ENCODE results near the gene SLC39A6. TPM values are rescaled to one million over a fixed set of nuclear protein-coding genes. Genes with fewer than 3 reads are reported as not detected.

Gene SLC39A6
- total RNA-seq, 4 donors from 2014 or later, result 15.4 to 55.2 (median 43.6) TPM

DNA sequence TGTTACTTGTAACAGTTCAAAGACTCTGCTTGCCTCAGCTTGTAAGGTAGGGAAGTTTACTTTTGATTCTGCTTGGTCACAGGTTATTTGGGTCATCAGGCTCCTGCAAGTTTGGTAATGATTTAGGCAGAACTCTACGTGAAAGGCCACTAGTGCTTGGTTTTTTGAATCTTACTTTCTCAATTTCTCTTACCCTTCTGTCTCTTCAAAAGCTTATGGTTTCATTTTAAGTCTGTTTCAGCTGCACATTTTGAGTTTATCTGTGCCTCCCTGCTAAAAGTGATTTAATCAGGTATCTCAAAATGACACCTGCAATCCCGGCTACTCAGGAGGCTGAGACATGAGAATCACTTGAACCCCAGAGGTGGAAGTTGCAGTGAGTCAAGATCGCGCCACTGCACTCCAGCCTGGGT is 31.8 kb upstream of the SLC39A6 start:
- Histone ChIP-seq H3K36me3 (peaks cover 0 to 99% (median 24%) of the 10 kb centered on the region in 3 donors), H3K4me1 (peaks cover 0 to 4% (median 0%) of the 10 kb centered on the region in 3 donors), H3K4me3 (no peak overlapping the region), H3K9me3 (no peaks in the 10 kb centered on the region), H3K27me3 (no peaks in the 10 kb centered on the region), H3K27ac (peak overlapping the region in 1 of 4 donors; percentile 33)
- TF ChIP-seq, protein P1, sequence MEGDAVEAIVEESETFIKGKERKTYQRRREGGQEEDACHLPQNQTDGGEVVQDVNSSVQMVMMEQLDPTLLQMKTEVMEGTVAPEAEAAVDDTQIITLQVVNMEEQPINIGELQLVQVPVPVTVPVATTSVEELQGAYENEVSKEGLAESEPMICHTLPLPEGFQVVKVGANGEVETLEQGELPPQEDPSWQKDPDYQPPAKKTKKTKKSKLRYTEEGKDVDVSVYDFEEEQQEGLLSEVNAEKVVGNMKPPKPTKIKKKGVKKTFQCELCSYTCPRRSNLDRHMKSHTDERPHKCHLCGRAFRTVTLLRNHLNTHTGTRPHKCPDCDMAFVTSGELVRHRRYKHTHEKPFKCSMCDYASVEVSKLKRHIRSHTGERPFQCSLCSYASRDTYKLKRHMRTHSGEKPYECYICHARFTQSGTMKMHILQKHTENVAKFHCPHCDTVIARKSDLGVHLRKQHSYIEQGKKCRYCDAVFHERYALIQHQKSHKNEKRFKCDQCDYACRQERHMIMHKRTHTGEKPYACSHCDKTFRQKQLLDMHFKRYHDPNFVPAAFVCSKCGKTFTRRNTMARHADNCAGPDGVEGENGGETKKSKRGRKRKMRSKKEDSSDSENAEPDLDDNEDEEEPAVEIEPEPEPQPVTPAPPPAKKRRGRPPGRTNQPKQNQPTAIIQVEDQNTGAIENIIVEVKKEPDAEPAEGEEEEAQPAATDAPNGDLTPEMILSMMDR (IDR thresholded peaks at IDR 0.05), result no peak
- no peak for TF ChIP-seq POLR2A (IDR thresholded peaks at IDR 0.05)
- intact Hi-C loops (cut with DNase I), result no loop called here
- WGBS, 2 donors, result 47 to 69% methylated on average over 3 to 4 of the region's 4 CpGs
- no peak for DNase-seq

DNA sequence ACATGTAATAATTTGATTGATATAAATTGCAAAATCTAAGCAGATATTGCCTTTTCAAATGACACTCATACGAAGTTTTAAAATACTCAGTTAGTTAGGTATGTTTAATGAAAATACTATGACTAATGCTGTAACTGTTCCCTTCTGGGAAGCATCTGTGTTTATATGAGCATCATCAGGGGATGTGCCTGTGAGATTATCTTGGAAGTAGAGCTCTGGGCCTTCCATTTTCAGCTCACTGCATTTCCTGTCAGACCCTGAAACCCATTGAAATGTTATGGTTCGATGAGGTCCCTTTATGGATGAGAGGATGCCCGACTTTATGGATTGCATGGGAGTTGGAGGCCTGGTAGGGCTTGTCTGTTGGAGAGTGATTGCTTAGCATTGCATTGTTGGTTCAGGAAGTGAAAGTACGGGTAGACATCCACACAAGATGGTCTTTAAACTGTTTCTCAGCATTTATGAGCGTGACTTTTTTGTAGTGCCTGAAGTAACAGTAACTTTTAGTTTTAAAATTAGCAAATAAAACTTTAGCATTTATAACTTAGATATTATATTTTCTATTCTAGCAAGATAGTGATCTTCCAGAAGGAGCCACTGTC is 29.2 kb upstream of the SLC39A6 start:
- TF ChIP-seq, protein P1 (IDR thresholded peaks at IDR 0.05), result no peak
- peaks cover 0 to 4% (median 0%) of the 10 kb centered on the region in 3 donors for H3K4me1 ChIP-seq
- H3K4me3 ChIP-seq, result no peak overlapping the region
- DNase-seq, result no peak
- H3K36me3 ChIP-seq, result peaks cover 0 to 99% (median 9%) of the 10 kb centered on the region in 3 donors
- no peaks in the 10 kb centered on the region for H3K27me3 ChIP-seq
- intact Hi-C loops (cut with DNase I), result no loop called here
- WGBS, 2 donors, result 78% methylated on average over 5 of the region's 5 CpGs
- no peak overlapping the region for H3K27ac ChIP-seq
- no peaks in the 10 kb centered on the region for H3K9me3 ChIP-seq

DNA sequence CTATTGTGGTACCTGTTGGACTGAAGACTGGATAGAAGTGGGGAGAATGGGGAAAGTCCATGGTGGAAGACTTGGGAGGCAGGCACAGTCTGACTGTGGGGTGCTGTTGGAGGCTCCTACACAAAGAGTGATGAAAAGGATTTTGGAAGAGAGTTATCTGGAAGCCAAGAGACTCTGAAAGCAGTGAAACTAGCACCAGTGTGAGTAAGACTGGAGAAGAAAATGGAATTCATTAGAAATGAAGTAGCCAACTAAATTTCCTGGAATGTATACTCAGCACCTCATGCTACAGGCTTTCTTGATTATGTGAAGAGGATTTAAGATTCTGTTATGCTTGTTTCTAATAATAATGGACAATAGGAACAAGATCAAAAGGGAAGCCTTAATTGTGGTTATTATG is 28.3 kb upstream of the SLC39A6 start:
- H3K9me3 ChIP-seq, result no peaks in the 10 kb centered on the region
- no peak for DNase-seq
- peaks cover 0 to 4% (median 0%) of the 10 kb centered on the region in 3 donors for H3K4me1 ChIP-seq
- H3K27ac ChIP-seq, result no peak overlapping the region
- H3K27me3 ChIP-seq, result no peaks in the 10 kb centered on the region
- intact Hi-C loops (cut with DNase I), result no loop called here
- no peak overlapping the region for H3K4me3 ChIP-seq
- H3K36me3 ChIP-seq, result peaks cover 0 to 99% (median 10%) of the 10 kb centered on the region in 3 donors
- TF ChIP-seq POLR2A (IDR thresholded peaks at IDR 0.05), result no peak
- TF ChIP-seq, protein P1 (IDR thresholded peaks at IDR 0.05), result no peak

DNA sequence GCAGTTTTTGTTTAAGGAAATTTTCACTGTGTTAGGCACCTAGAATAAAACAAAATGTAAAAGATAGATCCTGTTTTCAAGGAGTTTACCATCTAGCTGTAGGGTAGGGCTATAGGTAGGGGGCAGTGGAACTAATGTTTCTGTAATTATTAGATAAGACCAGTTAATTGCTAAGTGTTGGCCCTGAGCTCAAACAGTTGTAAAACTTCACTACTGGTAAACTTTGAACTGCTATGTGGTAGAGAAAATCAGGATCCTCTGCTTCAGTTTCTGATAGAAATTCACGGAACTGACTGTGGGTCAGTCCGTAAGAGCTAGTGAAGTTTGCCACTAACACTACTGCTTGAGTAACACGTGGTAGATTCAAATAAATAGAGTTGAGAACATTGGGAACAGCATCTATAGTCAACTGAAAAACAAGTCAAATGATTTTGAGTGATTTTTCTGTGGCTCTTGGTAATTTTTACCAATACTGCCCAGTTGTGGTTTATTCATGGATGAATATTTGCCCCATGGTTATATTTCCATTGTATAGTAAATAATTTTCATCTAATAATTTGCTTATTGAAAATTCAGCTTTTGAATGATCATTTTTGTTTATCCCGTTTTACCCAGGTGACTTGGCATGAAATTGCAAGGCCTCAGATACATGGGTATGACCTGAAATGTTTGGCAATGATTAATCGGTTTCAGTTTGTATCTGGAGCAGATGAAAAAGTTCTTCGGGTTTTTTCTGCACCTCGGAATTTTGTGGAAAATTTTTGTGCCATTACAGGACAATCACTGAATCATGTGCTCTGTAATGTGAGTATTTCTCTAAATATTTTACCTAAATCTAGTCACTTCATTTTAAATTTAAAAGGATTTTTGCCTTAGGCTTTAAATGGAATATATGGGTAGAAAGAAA is 27.0 kb upstream of the SLC39A6 start:
- Histone ChIP-seq H3K27ac (no peak overlapping the region), H3K36me3 (peaks cover 0 to 99% (median 13%) of the 10 kb centered on the region in 3 donors), H3K4me3 (no peak overlapping the region), H3K9me3 (no peaks in the 10 kb centered on the region), H3K27me3 (no peaks in the 10 kb centered on the region), H3K4me1 (peaks cover 0 to 4% (median 0%) of the 10 kb centered on the region in 3 donors)
- intact Hi-C loops (cut with DNase I), result no loop called here
- 84 to 87% methylated on average over 7 of the region's 7 CpGs for WGBS, 2 donors
- TF ChIP-seq, protein P1 (IDR thresholded peaks at IDR 0.05), result no peak
- no peak for TF ChIP-seq POLR2A (IDR thresholded peaks at IDR 0.05)
- DNase-seq, result no peak

DNA sequence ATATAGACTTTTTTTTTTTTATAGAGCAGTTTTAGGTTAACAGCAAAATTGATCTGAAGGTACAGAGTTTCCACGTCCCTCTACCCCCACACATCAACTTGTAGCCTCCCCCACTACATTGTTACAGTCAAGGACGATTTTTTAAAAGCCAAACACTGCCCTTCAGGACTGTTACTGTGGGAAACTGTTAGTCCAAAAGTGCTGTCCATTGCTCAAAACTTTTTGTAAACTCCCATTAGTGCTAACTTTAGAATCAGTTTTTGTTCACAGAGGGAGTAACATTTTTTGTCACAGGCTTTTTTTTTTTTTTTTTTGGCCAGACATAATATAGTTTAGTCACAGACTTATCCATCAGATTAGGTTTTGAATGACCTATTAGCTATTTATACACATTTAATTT is 24.6 kb upstream of the SLC39A6 start:
- intact Hi-C loops (cut with DNase I), result no loop called here
- TF ChIP-seq, protein P1 (IDR thresholded peaks at IDR 0.05), result no peak
- TF ChIP-seq POLR2A (IDR thresholded peaks at IDR 0.05), result no peak
- Histone ChIP-seq H3K27me3 (no peaks in the 10 kb centered on the region), H3K4me3 (no peak overlapping the region), H3K4me1 (no peaks in the 10 kb centered on the region), H3K27ac (no peak overlapping the region), H3K36me3 (peaks cover 0 to 98% (median 8%) of the 10 kb centered on the region in 3 donors), H3K9me3 (no peaks in the 10 kb centered on the region)
- DNase-seq, result no peak
- 54 to 75% methylated on average over 2 of the region's 2 CpGs for WGBS, 2 donors

All from esophagus squamous epithelium (tissue), 5 donors.